PC-9 (cell line): Measurements from ENCODE around the gene ARSJ. TPM values are rescaled to one million over a fixed set of nuclear protein-coding genes. Genes with fewer than 3 reads are reported as not detected.

Source experiments
- BruUV-seq: library from RNA; stranded (reverse); fragments of 400-500 nt; replicated peaks from 2 replicates; lab custom pipeline; 2021; lab: Mats Ljungman, UMichigan
- CTCF ChIA-PET: fragments of 300-600 bp; sonication (Branson Sonifier 250); formaldehyde crosslinking; loops from one replicate; lab custom pipeline; 2022; ENCODE audit warnings: antibody characterized with exemption; lab: Charles Lee
- POLR2A ChIA-PET: fragments of 300-600 bp; sonication (Branson Sonifier 250); formaldehyde crosslinking; loops from one replicate; lab custom pipeline; 2022; ENCODE audit warnings: antibody characterized with exemption; ENCODE audit not compliant: unreplicated experiment; lab: Charles Lee
- DNase-seq, 2 experiments: peaks; one replicate each; pipeline versions ENCODE4 v3.0.0 to v3.0.0-alpha.2; 2015 to 2022; ENCODE audit warnings: mixed read lengths in 1 of 2
- H2AFZ ChIP-seq: fragments of 200-600 bp; sonication (generic); 2 replicates; pipeline ENCODE4 v1.8.1; 2017; ENCODE audit warnings: antibody characterized with exemption
- H3F3A ChIP-seq: fragments of 200-600 bp; sonication (generic); 2 replicates; pipeline ENCODE4 v1.8.1; 2017; ENCODE audit warnings: antibody characterized with exemption, mild to moderate bottlenecking, low read depth; ENCODE audit not compliant: insufficient read depth
- H3K27ac ChIP-seq: fragments of 200-600 bp; sonication (generic); 2 replicates; pipeline ENCODE4 v1.6.1; 2016; ENCODE audit warnings: mixed run types
- H3K27me3 ChIP-seq: fragments of 200-600 bp; sonication (generic); 2 replicates; pipeline ENCODE4 v1.6.1; 2016; ENCODE audit warnings: low read depth, mixed run types; ENCODE audit not compliant: insufficient read depth
- H3K36me3 ChIP-seq: fragments of 200-600 bp; sonication (generic); 2 replicates; pipeline ENCODE4 v1.6.1; 2016; ENCODE audit warnings: low read depth, mixed run types
- H3K4me1 ChIP-seq: fragments of 200-600 bp; sonication (generic); replicated peaks from 2 replicates; pipeline ENCODE4 v1.6.1; 2016; ENCODE audit warnings: mixed run types; ENCODE audit not compliant: insufficient read depth
- H3K4me2 ChIP-seq: fragments of 200-600 bp; sonication (generic); 2 replicates; pipeline ENCODE4 v1.6.1; 2017; ENCODE audit warnings: mixed run types
- H3K4me3 ChIP-seq: fragments of 200-600 bp; sonication (generic); 2 replicates; pipeline ENCODE4 v1.6.1; 2016; ENCODE audit warnings: mixed run types
- H3K79me2 ChIP-seq: fragments of 200-600 bp; sonication (generic); 2 replicates; pipeline ENCODE4 v1.6.1; 2017; ENCODE audit warnings: low read depth, mixed run types
- H3K9me2 ChIP-seq: fragments of 200-600 bp; sonication (generic); 2 replicates; pipeline ENCODE4 v1.8.1; 2017; ENCODE audit warnings: mild to moderate bottlenecking; ENCODE audit not compliant: insufficient read depth
- H3K9me3 ChIP-seq: fragments of 200-600 bp; sonication (generic); 2 replicates; pipeline ENCODE4 v1.8.1; 2016; ENCODE audit warnings: low read depth; ENCODE audit not compliant: insufficient read depth
- H4K20me1 ChIP-seq: fragments of 200-600 bp; sonication (generic); 2 replicates; pipeline ENCODE4 v1.8.1; 2017; ENCODE audit not compliant: insufficient read depth
- CTCF ChIP-seq: fragments of 200-600 bp; sonication (generic); conservative IDR thresholded peaks from 2 replicates; pipeline ENCODE4 v1.6.1; 2017; ENCODE audit warnings: mixed run types, antibody characterized with exemption, mild to moderate bottlenecking, moderate library complexity
- EZH2 ChIP-seq: fragments of 200-600 bp; sonication (generic); IDR thresholded peaks from 2 replicates; pipeline ENCODE4 v1.8.0; 2017; ENCODE audit warnings: antibody characterized with exemption, low read depth
- intact Hi-C: fragments of 100-400 bp; cut with micrococcal nuclease; formaldehyde crosslinking; loops from one replicate; pipeline ENCODE4 v1.10.0; 2022; ENCODE audit not compliant: unreplicated experiment
- total RNA-seq: library from RNA; stranded (reverse); gene quantifications from 2 replicates; pipeline ENCODE4 v1.2.3, GENCODE V29; 2021

Gene ARSJ
- total RNA-seq, 1 experiment from 2014 or later, result 0.55 TPM

GRCh38 chr4:113998079-113998478 lies 18.6 kb upstream of the ARSJ start:
- CTCF ChIA-PET, result no interaction called here
- Histone ChIP-seq H3K79me2 (no peaks in the 10 kb centered on the region), H3K9me3 (no peaks in the 10 kb centered on the region), H2AFZ (no peak overlapping the region), H3K27ac (no peak overlapping the region), H4K20me1 (no peaks in the 10 kb centered on the region), H3F3A (no peaks in the 10 kb centered on the region), H3K9me2 (no peaks in the 10 kb centered on the region), H3K4me3 (no peak overlapping the region), H3K4me1 (no peaks in the 10 kb centered on the region), H3K27me3 (no peaks in the 10 kb centered on the region), H3K4me2 (no peak overlapping the region), H3K36me3 (no peaks in the 10 kb centered on the region)
- no peak for DNase-seq
- POLR2A ChIA-PET, result no interaction called here
- no TSS peak for BruUV-seq
- TF ChIP-seq CTCF (no peak), EZH2 (no peak)
- intact Hi-C loops, result no loop called here

GRCh38 chr4:113997206-113997605 lies 17.8 kb upstream of the ARSJ start:
- H3K79me2 ChIP-seq, result no peaks in the 10 kb centered on the region
- BruUV-seq, result no TSS peak
- H3K4me3 ChIP-seq, result no peak overlapping the region
- H3K9me3 ChIP-seq, result no peaks in the 10 kb centered on the region
- intact Hi-C loops, result no loop called here
- no peaks in the 10 kb centered on the region for H3K36me3 ChIP-seq
- no peaks in the 10 kb centered on the region for H3K4me1 ChIP-seq
- no peaks in the 10 kb centered on the region for H4K20me1 ChIP-seq
- H2AFZ ChIP-seq, result no peak overlapping the region
- H3F3A ChIP-seq, result no peaks in the 10 kb centered on the region
- no peaks in the 10 kb centered on the region for H3K9me2 ChIP-seq
- no peaks in the 10 kb centered on the region for H3K27me3 ChIP-seq
- H3K4me2 ChIP-seq, result no peak overlapping the region
- CTCF ChIA-PET, result no interaction called here
- POLR2A ChIA-PET, result no interaction called here
- DNase-seq, result no peak
- TF ChIP-seq CTCF, result no peak
- no peak for TF ChIP-seq EZH2
- H3K27ac ChIP-seq, result no peak overlapping the region

GRCh38 chr4:113996599-113997177 lies 17.2 kb upstream of the ARSJ start:
- no peak for DNase-seq
- H3K36me3 ChIP-seq, result no peaks in the 10 kb centered on the region
- H3K9me3 ChIP-seq, result no peaks in the 10 kb centered on the region
- H3K9me2 ChIP-seq, result no peaks in the 10 kb centered on the region
- no peaks in the 10 kb centered on the region for H3F3A ChIP-seq
- ChIA-PET POLR2A (no interaction called here), CTCF (no interaction called here)
- no TSS peak for BruUV-seq
- intact Hi-C loops, result no loop called here
- H4K20me1 ChIP-seq, result no peaks in the 10 kb centered on the region
- no peaks in the 10 kb centered on the region for H3K27me3 ChIP-seq
- TF ChIP-seq EZH2 (no peak), CTCF (no peak)
- no peaks in the 10 kb centered on the region for H3K4me1 ChIP-seq
- H3K79me2 ChIP-seq, result no peaks in the 10 kb centered on the region
- no peak overlapping the region for H2AFZ ChIP-seq
- H3K4me3 ChIP-seq, result no peak overlapping the region
- H3K4me2 ChIP-seq, result no peak overlapping the region
- no peak overlapping the region for H3K27ac ChIP-seq
